Measurements from ENCODE around the gene SQSTM1. TPM values are rescaled to one million over a fixed set of nuclear protein-coding genes. Genes with fewer than 3 reads are reported as not detected.

The SQSTM1 gene
- total and polyA plus RNA-seq, 9 of the 15 experiments (the other 6 are each of a cell fraction or from before 2014, with no cell fraction given), result 5.6 to 148 (median 64.0) TPM

DNA sequence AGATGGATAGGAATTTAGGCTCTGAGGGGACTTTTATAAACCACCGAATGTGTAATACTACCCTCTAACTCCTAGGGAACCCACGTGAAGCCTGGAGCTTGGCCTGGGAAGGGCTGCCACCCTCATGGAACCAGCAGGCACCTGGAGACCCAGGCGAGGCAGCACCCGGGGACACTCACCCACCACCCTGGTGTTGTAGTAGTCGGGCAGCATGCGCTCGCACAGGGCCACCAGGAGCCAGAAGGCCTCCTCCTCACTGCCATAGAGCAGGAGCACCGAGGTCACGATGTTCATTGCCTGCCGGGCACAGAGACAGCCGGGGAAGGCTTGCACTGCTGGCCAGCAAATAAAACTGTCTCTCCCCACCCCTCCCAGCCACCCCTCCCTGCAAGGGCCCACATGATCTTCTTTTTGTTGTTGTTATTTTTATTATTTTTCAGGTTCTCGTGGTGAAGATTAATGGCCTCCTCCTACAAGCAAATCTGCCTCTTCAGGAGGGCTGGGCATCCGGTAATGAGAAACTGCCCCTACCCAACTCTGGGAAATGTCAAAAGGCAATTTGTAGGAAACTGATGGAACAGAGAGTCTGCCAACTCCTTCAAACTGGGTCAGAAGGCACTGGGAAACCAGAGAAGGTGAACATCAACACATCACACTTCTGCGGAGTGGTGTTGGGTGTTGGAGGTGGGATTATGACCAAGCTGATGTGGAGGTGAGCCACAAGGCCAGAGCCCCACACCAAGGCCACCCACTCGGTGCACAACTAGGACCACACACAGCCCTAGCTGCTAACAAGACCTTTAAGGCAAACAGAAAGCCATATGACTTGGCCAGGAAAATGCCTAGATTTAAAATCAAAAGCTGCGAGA is 55.3 kb downstream of the SQSTM1 start:
- Histone ChIP-seq H4K20me1 (replicated peaks; ENCODE audit: control insufficient read depth, insufficient read depth, low read length) (no peaks in the 10 kb centered on the region; the same call in 1 of the 2 replicates), H3K27me3 (ENCODE audit: control insufficient read depth in 2 of 2, insufficient read depth in 2 of 2, low read length in 2 of 2) (no peaks in the 10 kb centered on the region), H2AFZ (ENCODE audit: low read depth, low read length) (no peak overlapping the region), H3K79me2 (ENCODE audit: control insufficient read depth, insufficient read depth, low read length) (no peaks in the 10 kb centered on the region), H3K9me3 (replicated peaks; ENCODE audit: control insufficient read depth, insufficient read depth, low read depth, low read length) (no peaks in the 10 kb centered on the region), H3K4me1 (replicated peaks in 1 of 2; ENCODE audit: control insufficient read depth in 2 of 2, insufficient read depth in 2 of 2, low read length in 2 of 2) (peaks cover 0 to under 1% of the 10 kb centered on the region in 2 experiments; a peak in 1 of 5 replicates), H3K4me2 (ENCODE audit: insufficient read depth, low read length) (no peak overlapping the region), H3K36me3 (ENCODE audit: control insufficient read depth, insufficient read depth, low read length) (peaks cover 77% of the 10 kb centered on the region; the same call in 2 of the 3 replicates), H3K9me1 (ENCODE audit: control insufficient read depth, insufficient read depth, low read length) (no peaks in the 10 kb centered on the region), H3K9ac (ENCODE audit: insufficient read depth in 1 of 2, low read depth in 2 of 2, low read length in 2 of 2) (no peak overlapping the region), H3K27ac (ENCODE audit: extremely low read depth, low read depth, low read length) (no peak overlapping the region), H3K4me3 (no peak overlapping the region)
- FAIRE-seq (no peak), DNase-seq (ENCODE audit: extremely low read depth in 1 of 4, low spot score in 3 of 4) (no peak), ATAC-seq (no peak)
- WGBS (ENCODE audit: insufficient coverage, low coverage, missing lambda C conversion rate), result 85% methylated on average over 16 of the region's 16 CpGs
- intact Hi-C loops (cut with micrococcal nuclease), result no loop called here
- ChIA-PET CTCF (ENCODE audit: low intra/inter-chr PET ratio) (no interaction called here), POLR2A (interaction anchor here (0.6 to 0.7 kb wide), 2 partner anchors 115 to 126 kb away, joined by 3 read pairs; no protein-coding TSS in a partner anchor)
- in situ Hi-C loops (cut with MboI), result no loop called here
- no TSS peak for BruUV-seq (replicated peaks)
- no peak for TF ChIP-seq KDM1A (IDR thresholded peaks at IDR 0.05)
- TF ChIP-seq ZNF311 (CRISPR knock-in tag; IDR thresholded peaks at IDR 0.05), result no peak
- TF ChIP-seq XRCC5 (IDR thresholded peaks at IDR 0.05; ENCODE audit: low read depth, low read length), result no peak
- TF ChIP-seq PRPF4 (IDR thresholded peaks at IDR 0.05; ENCODE audit: insufficient read depth, low read depth, low read length, poor library complexity, severe bottlenecking), result no peak
- TF ChIP-seq, protein P1, sequence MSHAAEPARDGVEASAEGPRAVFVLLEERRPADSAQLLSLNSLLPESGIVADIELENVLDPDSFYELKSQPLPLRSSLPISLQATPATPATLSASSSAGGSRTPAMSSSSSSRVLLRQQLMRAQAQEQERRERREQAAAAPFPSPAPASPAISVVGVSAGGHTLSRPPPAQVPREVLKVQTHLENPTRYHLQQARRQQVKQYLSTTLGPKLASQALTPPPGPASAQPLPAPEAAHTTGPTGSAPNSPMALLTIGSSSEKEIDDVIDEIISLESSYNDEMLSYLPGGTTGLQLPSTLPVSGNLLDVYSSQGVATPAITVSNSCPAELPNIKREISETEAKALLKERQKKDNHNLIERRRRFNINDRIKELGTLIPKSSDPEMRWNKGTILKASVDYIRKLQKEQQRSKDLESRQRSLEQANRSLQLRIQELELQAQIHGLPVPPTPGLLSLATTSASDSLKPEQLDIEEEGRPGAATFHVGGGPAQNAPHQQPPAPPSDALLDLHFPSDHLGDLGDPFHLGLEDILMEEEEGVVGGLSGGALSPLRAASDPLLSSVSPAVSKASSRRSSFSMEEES (CRISPR knock-in tag; IDR thresholded peaks at IDR 0.05), result no peak
- TF ChIP-seq, protein P2, sequence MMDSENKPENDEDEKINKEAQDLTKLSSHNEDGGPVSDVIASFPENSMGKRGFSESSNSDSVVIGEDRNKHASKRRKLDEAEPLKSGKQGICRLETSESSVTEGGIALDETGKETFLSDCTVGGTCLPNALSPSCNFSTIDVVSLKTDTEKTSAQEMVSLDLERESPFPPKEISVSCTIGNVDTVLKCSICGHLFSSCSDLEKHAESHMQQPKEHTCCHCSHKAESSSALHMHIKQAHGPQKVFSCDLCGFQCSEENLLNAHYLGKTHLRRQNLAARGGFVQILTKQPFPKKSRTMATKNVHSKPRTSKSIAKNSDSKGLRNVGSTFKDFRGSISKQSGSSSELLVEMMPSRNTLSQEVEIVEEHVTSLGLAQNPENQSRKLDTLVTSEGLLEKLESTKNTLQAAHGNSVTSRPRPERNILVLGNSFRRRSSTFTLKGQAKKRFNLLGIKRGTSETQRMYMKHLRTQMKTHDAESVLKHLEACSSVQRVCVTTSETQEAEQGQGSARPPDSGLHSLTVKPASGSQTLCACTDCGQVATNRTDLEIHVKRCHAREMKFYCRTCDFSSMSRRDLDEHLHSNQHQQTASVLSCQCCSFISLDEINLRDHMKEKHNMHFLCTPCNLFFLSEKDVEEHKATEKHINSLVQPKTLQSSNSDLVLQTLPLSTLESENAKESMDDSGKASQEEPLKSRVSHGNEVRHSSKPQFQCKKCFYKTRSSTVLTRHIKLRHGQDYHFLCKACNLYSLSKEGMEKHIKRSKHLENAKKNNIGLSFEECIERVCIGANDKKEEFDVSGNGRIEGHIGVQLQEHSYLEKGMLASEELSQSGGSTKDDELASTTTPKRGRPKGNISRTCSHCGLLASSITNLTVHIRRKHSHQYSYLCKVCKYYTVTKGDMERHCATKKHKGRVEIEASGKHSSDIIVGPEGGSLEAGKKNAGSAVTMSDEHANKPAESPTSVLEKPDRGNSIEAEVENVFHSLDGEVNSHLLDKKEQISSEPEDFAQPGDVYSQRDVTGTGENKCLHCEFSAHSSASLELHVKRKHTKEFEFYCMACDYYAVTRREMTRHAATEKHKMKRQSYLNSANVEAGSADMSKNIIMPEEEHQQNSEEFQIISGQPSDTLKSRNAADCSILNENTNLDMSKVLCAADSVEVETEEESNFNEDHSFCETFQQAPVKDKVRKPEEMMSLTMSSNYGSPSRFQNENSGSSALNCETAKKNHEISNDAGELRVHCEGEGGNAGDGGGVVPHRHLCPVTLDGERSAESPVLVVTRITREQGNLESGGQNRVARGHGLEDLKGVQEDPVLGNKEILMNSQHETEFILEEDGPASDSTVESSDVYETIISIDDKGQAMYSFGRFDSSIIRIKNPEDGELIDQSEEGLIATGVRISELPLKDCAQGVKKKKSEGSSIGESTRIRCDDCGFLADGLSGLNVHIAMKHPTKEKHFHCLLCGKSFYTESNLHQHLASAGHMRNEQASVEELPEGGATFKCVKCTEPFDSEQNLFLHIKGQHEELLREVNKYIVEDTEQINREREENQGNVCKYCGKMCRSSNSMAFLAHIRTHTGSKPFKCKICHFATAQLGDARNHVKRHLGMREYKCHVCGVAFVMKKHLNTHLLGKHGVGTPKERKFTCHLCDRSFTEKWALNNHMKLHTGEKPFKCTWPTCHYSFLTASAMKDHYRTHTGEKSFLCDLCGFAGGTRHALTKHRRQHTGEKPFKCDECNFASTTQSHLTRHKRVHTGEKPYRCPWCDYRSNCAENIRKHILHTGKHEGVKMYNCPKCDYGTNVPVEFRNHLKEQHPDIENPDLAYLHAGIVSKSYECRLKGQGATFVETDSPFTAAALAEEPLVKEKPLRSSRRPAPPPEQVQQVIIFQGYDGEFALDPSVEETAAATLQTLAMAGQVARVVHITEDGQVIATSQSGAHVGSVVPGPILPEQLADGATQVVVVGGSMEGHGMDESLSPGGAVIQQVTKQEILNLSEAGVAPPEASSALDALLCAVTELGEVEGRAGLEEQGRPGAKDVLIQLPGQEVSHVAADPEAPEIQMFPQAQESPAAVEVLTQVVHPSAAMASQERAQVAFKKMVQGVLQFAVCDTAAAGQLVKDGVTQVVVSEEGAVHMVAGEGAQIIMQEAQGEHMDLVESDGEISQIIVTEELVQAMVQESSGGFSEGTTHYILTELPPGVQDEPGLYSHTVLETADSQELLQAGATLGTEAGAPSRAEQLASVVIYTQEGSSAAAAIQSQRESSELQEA (IDR thresholded peaks at IDR 0.05; ENCODE audit: low read depth), result no peak
- TF ChIP-seq ZNF445 (CRISPR knock-in tag; IDR thresholded peaks at IDR 0.05; ENCODE audit: low read depth), result no peak
- no peak for TF ChIP-seq MIER1 (IDR thresholded peaks at IDR 0.05; ENCODE audit: low read depth)
- TF ChIP-seq PKNOX1 (IDR thresholded peaks at IDR 0.05), result no peak
- TF ChIP-seq XRCC4 (IDR thresholded peaks at IDR 0.05; ENCODE audit: extremely low read depth, insufficient read depth, insufficient read length), result no peak

Measured in K562 (cell line).